ENCODE measurements around the gene ACTR1A. TPM values are rescaled to one million over a fixed set of nuclear protein-coding genes. Genes with fewer than 3 reads are reported as not detected.

The ACTR1A gene
- polyA plus RNA-seq, 4 donors: 42.1 to 68.1 (median 67.2) TPM

- no peak for FAIRE-seq
- Histone ChIP-seq H3K4me1 (ENCODE audit: control insufficient read depth in 3 of 3, insufficient read depth in 2 of 3, low read depth in 1 of 3, low read length in 2 of 3) (no peaks in the 10 kb centered on the region), H3K4me3 (ENCODE audit: low read depth in 1 of 3, low read length in 3 of 3) (no peak overlapping the region), H3K36me3 (ENCODE audit: control insufficient read depth in 3 of 3, insufficient read depth in 2 of 3, low read depth in 1 of 3, low read length in 3 of 3) (peaks cover 0 to 45% (median 0%) of the 10 kb centered on the region in 3 donors), H3K27me3 (ENCODE audit: control insufficient read depth in 3 of 3, insufficient read depth in 3 of 3, low read length in 3 of 3) (no peaks in the 10 kb centered on the region), H3K27ac (ENCODE audit: low read depth in 1 of 3, low read length in 2 of 3) (no peak overlapping the region), H3K9me3 (ENCODE audit: control insufficient read depth in 2 of 2, insufficient read depth in 1 of 2, low read depth in 1 of 2, low read length in 1 of 2) (no peaks in the 10 kb centered on the region)
- 85 to 95% (median 90%) methylated on average over 2 of the region's 2 CpGs for WGBS, 3 donors
- DNase-seq: no peak
Observed at GRCh38 chr10:102527546-102527945, 25.0 kb upstream of the ACTR1A start.

GRCh38 chr10:102524746-102525145 lies 22.2 kb upstream of the ACTR1A start:
- no peak overlapping the region for H3K4me3 ChIP-seq (ENCODE audit: low read depth in 1 of 3, low read length in 3 of 3)
- FAIRE-seq: no peak

GRCh38 chr10:102523250-102524029 lies 20.9 kb upstream of the ACTR1A start:
- H3K4me1 ChIP-seq (ENCODE audit: control insufficient read depth in 3 of 3, insufficient read depth in 2 of 3, low read depth in 1 of 3, low read length in 2 of 3): no peaks in the 10 kb centered on the region
- peaks cover 0 to 40% (median 0%) of the 10 kb centered on the region in 3 donors for H3K36me3 ChIP-seq (ENCODE audit: control insufficient read depth in 3 of 3, insufficient read depth in 2 of 3, low read depth in 1 of 3, low read length in 3 of 3)
- no peak overlapping the region for H3K27ac ChIP-seq (ENCODE audit: low read depth in 1 of 3, low read length in 2 of 3)
- WGBS, 3 donors: 79 to 88% (median 82%) methylated on average over 7 of the region's 7 CpGs
- DNase-seq (no peak), FAIRE-seq (no peak)
- no peaks in the 10 kb centered on the region for H3K27me3 ChIP-seq (ENCODE audit: control insufficient read depth in 3 of 3, insufficient read depth in 3 of 3, low read length in 3 of 3)
- H3K9me3 ChIP-seq (ENCODE audit: control insufficient read depth in 2 of 2, insufficient read depth in 1 of 2, low read depth in 1 of 2, low read length in 1 of 2): no peaks in the 10 kb centered on the region
- no peak overlapping the region for H3K4me3 ChIP-seq (ENCODE audit: low read depth in 1 of 3, low read length in 3 of 3)

More at GRCh38 chr10:102524746-102525145, 22.2 kb upstream of the ACTR1A start:
- Histone ChIP-seq H3K36me3 (ENCODE audit: control insufficient read depth in 3 of 3, insufficient read depth in 2 of 3, low read depth in 1 of 3, low read length in 3 of 3) (peaks cover 0 to 38% (median 0%) of the 10 kb centered on the region in 3 donors), H3K9me3 (ENCODE audit: control insufficient read depth in 2 of 2, insufficient read depth in 1 of 2, low read depth in 1 of 2, low read length in 1 of 2) (no peaks in the 10 kb centered on the region), H3K27ac (ENCODE audit: low read depth in 1 of 3, low read length in 2 of 3) (no peak overlapping the region), H3K27me3 (ENCODE audit: control insufficient read depth in 3 of 3, insufficient read depth in 3 of 3, low read length in 3 of 3) (no peaks in the 10 kb centered on the region), H3K4me1 (ENCODE audit: control insufficient read depth in 3 of 3, insufficient read depth in 2 of 3, low read depth in 1 of 3, low read length in 2 of 3) (no peaks in the 10 kb centered on the region)
- WGBS, 3 donors: 86 to 90% (median 89%) methylated on average over 4 of the region's 4 CpGs
- DNase-seq: no peak

- 92 to 100% (median 95%) methylated on average over 1 of the region's 1 CpG for WGBS, 3 donors
- Histone ChIP-seq H3K9me3 (ENCODE audit: control insufficient read depth in 2 of 2, insufficient read depth in 1 of 2, low read depth in 1 of 2, low read length in 1 of 2) (no peaks in the 10 kb centered on the region), H3K4me3 (ENCODE audit: low read depth in 1 of 3, low read length in 3 of 3) (no peak overlapping the region), H3K27me3 (ENCODE audit: control insufficient read depth in 3 of 3, insufficient read depth in 3 of 3, low read length in 3 of 3) (no peaks in the 10 kb centered on the region), H3K4me1 (ENCODE audit: control insufficient read depth in 3 of 3, insufficient read depth in 2 of 3, low read depth in 1 of 3, low read length in 2 of 3) (no peaks in the 10 kb centered on the region), H3K27ac (ENCODE audit: low read depth in 1 of 3, low read length in 2 of 3) (no peak overlapping the region), H3K36me3 (ENCODE audit: control insufficient read depth in 3 of 3, insufficient read depth in 2 of 3, low read depth in 1 of 3, low read length in 3 of 3) (peaks cover 0 to 37% (median 0%) of the 10 kb centered on the region in 3 donors)
- DNase-seq (no peak), FAIRE-seq (no peak)
Observed at GRCh38 chr10:102522874-102523249, 20.4 kb upstream of the ACTR1A start.

- peaks cover 0 to 46% (median under 1%) of the 10 kb centered on the region in 3 donors for H3K36me3 ChIP-seq (ENCODE audit: control insufficient read depth in 3 of 3, insufficient read depth in 2 of 3, low read depth in 1 of 3, low read length in 3 of 3)
- 94 to 97% (median 96%) methylated on average over 12 of the region's 12 CpGs for WGBS, 3 donors
- no peak overlapping the region for H3K27ac ChIP-seq (ENCODE audit: low read depth in 1 of 3, low read length in 2 of 3)
- DNase-seq (no peak), FAIRE-seq (no peak)
- H3K4me1 ChIP-seq (ENCODE audit: control insufficient read depth in 3 of 3, insufficient read depth in 2 of 3, low read depth in 1 of 3, low read length in 2 of 3): no peaks in the 10 kb centered on the region
- H3K4me3 ChIP-seq (ENCODE audit: low read depth in 1 of 3, low read length in 3 of 3): no peak overlapping the region
- no peaks in the 10 kb centered on the region for H3K27me3 ChIP-seq (ENCODE audit: control insufficient read depth in 3 of 3, insufficient read depth in 3 of 3, low read length in 3 of 3)
- no peaks in the 10 kb centered on the region for H3K9me3 ChIP-seq (ENCODE audit: control insufficient read depth in 2 of 2, insufficient read depth in 1 of 2, low read depth in 1 of 2, low read length in 1 of 2)
Observed at GRCh38 chr10:102519246-102519825, 16.8 kb upstream of the ACTR1A start.

GRCh38 chr10:102517553-102517952 lies 15.0 kb upstream of the ACTR1A start:
- Histone ChIP-seq H3K4me3 (ENCODE audit: low read depth in 1 of 3, low read length in 3 of 3) (no peak overlapping the region), H3K27ac (ENCODE audit: low read depth in 1 of 3, low read length in 2 of 3) (no peak overlapping the region), H3K9me3 (ENCODE audit: control insufficient read depth in 2 of 2, insufficient read depth in 1 of 2, low read depth in 1 of 2, low read length in 1 of 2) (no peaks in the 10 kb centered on the region), H3K27me3 (ENCODE audit: control insufficient read depth in 3 of 3, insufficient read depth in 3 of 3, low read length in 3 of 3) (no peaks in the 10 kb centered on the region), H3K4me1 (ENCODE audit: control insufficient read depth in 3 of 3, insufficient read depth in 2 of 3, low read depth in 1 of 3, low read length in 2 of 3) (no peaks in the 10 kb centered on the region), H3K36me3 (ENCODE audit: control insufficient read depth in 3 of 3, insufficient read depth in 2 of 3, low read depth in 1 of 3, low read length in 3 of 3) (peaks cover 0 to 46% (median 4%) of the 10 kb centered on the region in 3 donors)
- 85 to 96% (median 91%) methylated on average over 3 of the region's 3 CpGs for WGBS, 3 donors
- FAIRE-seq (no peak), DNase-seq (no peak)

GRCh38 chr10:102515724-102516123 lies 13.2 kb upstream of the ACTR1A start:
- no peaks in the 10 kb centered on the region for H3K27me3 ChIP-seq (ENCODE audit: control insufficient read depth in 3 of 3, insufficient read depth in 3 of 3, low read length in 3 of 3)
- no peaks in the 10 kb centered on the region for H3K9me3 ChIP-seq (ENCODE audit: control insufficient read depth in 2 of 2, insufficient read depth in 1 of 2, low read depth in 1 of 2, low read length in 1 of 2)
- DNase-seq (no peak), FAIRE-seq (no peak)
- WGBS, 3 donors: 97 to 98% (median 97%) methylated on average over 3 of the region's 3 CpGs
- H3K4me3 ChIP-seq (ENCODE audit: low read depth in 1 of 3, low read length in 3 of 3): no peak overlapping the region
- peaks cover 0 to 50% (median 5%) of the 10 kb centered on the region in 3 donors for H3K36me3 ChIP-seq (ENCODE audit: control insufficient read depth in 3 of 3, insufficient read depth in 2 of 3, low read depth in 1 of 3, low read length in 3 of 3)
- no peaks in the 10 kb centered on the region for H3K4me1 ChIP-seq (ENCODE audit: control insufficient read depth in 3 of 3, insufficient read depth in 2 of 3, low read depth in 1 of 3, low read length in 2 of 3)
- H3K27ac ChIP-seq (ENCODE audit: low read depth in 1 of 3, low read length in 2 of 3): no peak overlapping the region

- no peaks in the 10 kb centered on the region for H3K4me1 ChIP-seq (ENCODE audit: control insufficient read depth in 3 of 3, insufficient read depth in 2 of 3, low read depth in 1 of 3, low read length in 2 of 3)
- no peaks in the 10 kb centered on the region for H3K9me3 ChIP-seq (ENCODE audit: control insufficient read depth in 2 of 2, insufficient read depth in 1 of 2, low read depth in 1 of 2, low read length in 1 of 2)
- WGBS, 3 donors: 92 to 96% (median 95%) methylated on average over 12 of the region's 12 CpGs
- peaks cover 0 to 57% (median 6%) of the 10 kb centered on the region in 3 donors for H3K36me3 ChIP-seq (ENCODE audit: control insufficient read depth in 3 of 3, insufficient read depth in 2 of 3, low read depth in 1 of 3, low read length in 3 of 3)
- H3K27ac ChIP-seq (ENCODE audit: low read depth in 1 of 3, low read length in 2 of 3): no peak overlapping the region
- no peaks in the 10 kb centered on the region for H3K27me3 ChIP-seq (ENCODE audit: control insufficient read depth in 3 of 3, insufficient read depth in 3 of 3, low read length in 3 of 3)
- DNase-seq (no peak), FAIRE-seq (no peak)
- H3K4me3 ChIP-seq (ENCODE audit: low read depth in 1 of 3, low read length in 3 of 3): no peak overlapping the region
Observed at GRCh38 chr10:102514487-102515311, 12.2 kb upstream of the ACTR1A start.

Data from small intestine (tissue), 7 donors.